ENCODE measurements around the gene TNS3. TPM values are rescaled to one million over a fixed set of nuclear protein-coding genes. Genes with fewer than 3 reads are reported as not detected.
"Not testable (repeated sequence)": the region's sequence is repeated elsewhere in the genome, so short reads cannot be mapped to it uniquely, and the experiment has no call there.

TNS3 gene
- total and polyA plus RNA-seq, 3 experiments from 2014 or later = 1.4 to 1.5 TPM; not detected in 1

- CTCF ChIA-PET = not testable (repeated sequence)
Measured at GRCh38 chr7:47606593-47607046, 24.7 kb upstream of the TNS3 start.

GRCh38 chr7:47605816-47606575 is 24.1 kb upstream of the TNS3 start:
- H3K27ac Mint-ChIP-seq = no peak overlapping the region
- H3K4me1 Mint-ChIP-seq = no peaks in the 10 kb centered on the region
- H3K36me3 Mint-ChIP-seq = no peaks in the 10 kb centered on the region
- POLR2A ChIA-PET = no interaction called here
- H3K27me3 Mint-ChIP-seq = peaks cover 0 to 2% of the 10 kb centered on the region in 2 donors
- peaks cover 0 to 4% (median 1%) of the 10 kb centered on the region in 5 donors for H3K9me3 Mint-ChIP-seq
- H3K9me3 ChIP-seq (ENCODE audit: low read length) = no peaks in the 10 kb centered on the region
- no peaks in the 10 kb centered on the region for H3K36me3 ChIP-seq (ENCODE audit: insufficient read depth, low read length)
- no peak overlapping the region for H3K27ac ChIP-seq (ENCODE audit: low read depth, low read length)
- CTCF ChIA-PET = no interaction called here
- no peaks in the 10 kb centered on the region for H3K27me3 ChIP-seq (ENCODE audit: insufficient read depth, low read length, poor library complexity, severe bottlenecking)
- H3K4me3 Mint-ChIP-seq = no peak overlapping the region
- no peak for DNase-seq
- H3K4me1 ChIP-seq (ENCODE audit: insufficient read depth, low read length) = no peaks in the 10 kb centered on the region
- H3K4me3 ChIP-seq (ENCODE audit: low read length) = no peak overlapping the region

More at GRCh38 chr7:47606593-47607046, 24.7 kb upstream of the TNS3 start:
- H3K4me1 Mint-ChIP-seq; H3K9me3 ChIP-seq (ENCODE audit: low read length); H3K27me3 Mint-ChIP-seq; POLR2A ChIA-PET; H3K4me3 Mint-ChIP-seq; H3K27me3 ChIP-seq (ENCODE audit: insufficient read depth, low read length, poor library complexity, severe bottlenecking); H3K9me3 Mint-ChIP-seq; H3K36me3 Mint-ChIP-seq; H3K27ac ChIP-seq (ENCODE audit: low read depth, low read length); H3K36me3 ChIP-seq (ENCODE audit: insufficient read depth, low read length); H3K27ac Mint-ChIP-seq; H3K4me3 ChIP-seq (ENCODE audit: low read length); DNase-seq; H3K4me1 ChIP-seq (ENCODE audit: insufficient read depth, low read length): not testable (repeated sequence)

- Histone ChIP-seq H3K36me3 (ENCODE audit: insufficient read depth, low read length) (no peaks in the 10 kb centered on the region), H3K27me3 (ENCODE audit: insufficient read depth, low read length, poor library complexity, severe bottlenecking) (no peaks in the 10 kb centered on the region), H3K4me1 (ENCODE audit: insufficient read depth, low read length) (no peaks in the 10 kb centered on the region), H3K4me3 (ENCODE audit: low read length) (no peak overlapping the region), H3K27ac (ENCODE audit: low read depth, low read length) (no peak overlapping the region), H3K9me3 (ENCODE audit: low read length) (no peaks in the 10 kb centered on the region)
- peak overlapping the region in 1 of 8 donors; percentile 38 for H3K27ac Mint-ChIP-seq
- H3K9me3 Mint-ChIP-seq = peaks cover 0 to 7% (median 6%) of the 10 kb centered on the region in 5 donors
- H3K27me3 Mint-ChIP-seq = peaks cover 0 to 2% of the 10 kb centered on the region in 2 donors
- no peaks in the 10 kb centered on the region for H3K4me1 Mint-ChIP-seq
- no peak for DNase-seq
- ChIA-PET CTCF (no interaction called here), POLR2A (no interaction called here)
- H3K4me3 Mint-ChIP-seq = no peak overlapping the region
- no peaks in the 10 kb centered on the region for H3K36me3 Mint-ChIP-seq
Measured at GRCh38 chr7:47604496-47604890, 22.6 kb upstream of the TNS3 start.

- H3K36me3 Mint-ChIP-seq; H3K4me1 ChIP-seq (ENCODE audit: insufficient read depth, low read length); H3K4me3 Mint-ChIP-seq; H3K27ac ChIP-seq (ENCODE audit: low read depth, low read length); DNase-seq; CTCF ChIA-PET; H3K4me3 ChIP-seq (ENCODE audit: low read length); H3K4me1 Mint-ChIP-seq; H3K27me3 Mint-ChIP-seq; H3K36me3 ChIP-seq (ENCODE audit: insufficient read depth, low read length); H3K27ac Mint-ChIP-seq; H3K27me3 ChIP-seq (ENCODE audit: insufficient read depth, low read length, poor library complexity, severe bottlenecking); POLR2A ChIA-PET; H3K9me3 ChIP-seq (ENCODE audit: low read length): not testable (repeated sequence)
- H3K9me3 Mint-ChIP-seq = peaks cover 0 to 11% (median 7%) of the 10 kb centered on the region in 5 donors
Measured at GRCh38 chr7:47603514-47604255, 21.8 kb upstream of the TNS3 start.

- POLR2A ChIA-PET = no interaction called here
- no peak overlapping the region for H3K4me3 Mint-ChIP-seq
Measured at GRCh38 chr7:47602272-47603004, 20.5 kb upstream of the TNS3 start.

GRCh38 chr7:47601881-47602249 is 20.0 kb upstream of the TNS3 start:
- DNase-seq = no peak
- H3K4me1 Mint-ChIP-seq = no peaks in the 10 kb centered on the region
- H3K36me3 ChIP-seq (ENCODE audit: insufficient read depth, low read length) = no peaks in the 10 kb centered on the region
- H3K9me3 Mint-ChIP-seq = peaks cover 8 to 22% (median 13%) of the 10 kb centered on the region in 5 donors
- no peak overlapping the region for H3K4me3 Mint-ChIP-seq
- no peaks in the 10 kb centered on the region for H3K36me3 Mint-ChIP-seq
- no peaks in the 10 kb centered on the region for H3K27me3 ChIP-seq (ENCODE audit: insufficient read depth, low read length, poor library complexity, severe bottlenecking)
- CTCF ChIA-PET = no interaction called here
- H3K27me3 Mint-ChIP-seq = peaks cover 0 to 6% of the 10 kb centered on the region in 2 donors
- H3K4me3 ChIP-seq (ENCODE audit: low read length) = no peak overlapping the region
- H3K27ac ChIP-seq (ENCODE audit: low read depth, low read length) = no peak overlapping the region
- H3K27ac Mint-ChIP-seq = no peak overlapping the region
- no peaks in the 10 kb centered on the region for H3K9me3 ChIP-seq (ENCODE audit: low read length)
- POLR2A ChIA-PET = no interaction called here
- H3K4me1 ChIP-seq (ENCODE audit: insufficient read depth, low read length) = no peaks in the 10 kb centered on the region

More at GRCh38 chr7:47602272-47603004, 20.5 kb upstream of the TNS3 start:
- Histone ChIP-seq H3K4me3 (ENCODE audit: low read length) (no peak overlapping the region), H3K27me3 (ENCODE audit: insufficient read depth, low read length, poor library complexity, severe bottlenecking) (no peaks in the 10 kb centered on the region), H3K9me3 (ENCODE audit: low read length) (no peaks in the 10 kb centered on the region), H3K4me1 (ENCODE audit: insufficient read depth, low read length) (no peaks in the 10 kb centered on the region), H3K36me3 (ENCODE audit: insufficient read depth, low read length) (no peaks in the 10 kb centered on the region), H3K27ac (ENCODE audit: low read depth, low read length) (no peak overlapping the region)
- peaks cover 4 to 16% (median 7%) of the 10 kb centered on the region in 5 donors for H3K9me3 Mint-ChIP-seq
- H3K4me1 Mint-ChIP-seq = no peaks in the 10 kb centered on the region
- DNase-seq = no peak
- no peak overlapping the region for H3K27ac Mint-ChIP-seq
- no peaks in the 10 kb centered on the region for H3K36me3 Mint-ChIP-seq
- CTCF ChIA-PET = no interaction called here
- H3K27me3 Mint-ChIP-seq = peaks cover 0 to 4% of the 10 kb centered on the region in 2 donors

GRCh38 chr7:47601119-47601880 is 19.4 kb upstream of the TNS3 start:
- CTCF ChIA-PET = no interaction called here
- Histone ChIP-seq H3K9me3 (ENCODE audit: low read length) (no peaks in the 10 kb centered on the region), H3K4me1 (ENCODE audit: insufficient read depth, low read length) (no peaks in the 10 kb centered on the region), H3K27me3 (ENCODE audit: insufficient read depth, low read length, poor library complexity, severe bottlenecking) (no peaks in the 10 kb centered on the region), H3K4me3 (ENCODE audit: low read length) (no peak overlapping the region), H3K36me3 (ENCODE audit: insufficient read depth, low read length) (no peaks in the 10 kb centered on the region), H3K27ac (ENCODE audit: low read depth, low read length) (no peak overlapping the region)
- no peaks in the 10 kb centered on the region for H3K36me3 Mint-ChIP-seq
- DNase-seq = no peak
- H3K27me3 Mint-ChIP-seq = peaks cover 0 to 6% of the 10 kb centered on the region in 2 donors
- H3K4me1 Mint-ChIP-seq = no peaks in the 10 kb centered on the region
- H3K27ac Mint-ChIP-seq = no peak overlapping the region
- peaks cover 8 to 24% (median 16%) of the 10 kb centered on the region in 5 donors for H3K9me3 Mint-ChIP-seq
- POLR2A ChIA-PET = no interaction called here
- H3K4me3 Mint-ChIP-seq = peak overlapping the region in 1 of 7 donors; percentile 73

Data from CD8-positive, alpha-beta memory T cell (primary cell).